Cardiac muscle cell (in vitro differentiated cells and primary cell): Measurements from ENCODE around the gene PCDH9. TPM values are rescaled to one million over a fixed set of nuclear protein-coding genes. Genes with fewer than 3 reads are reported as not detected.

Source experiments
- DNase-seq, 2 donors: peaks; one replicate each; pipeline versions ENCODE4 v3.0.0 to v3.0.0-alpha.2; 2010 to 2017; ENCODE audit warnings: low read depth in 1 of 2, low spot score in 1 of 2
- H3K27ac ChIP-seq: fragments of 200-600 bp; sonication (generic); 2 replicates; pipeline ENCODE4 v1.5.1; 2016
- H3K27me3 ChIP-seq: fragments of 200-600 bp; sonication (generic); 2 replicates; pipeline ENCODE4 v1.6.0; 2016; ENCODE audit warnings: control low read depth
- H3K36me3 ChIP-seq: fragments of 200-600 bp; sonication (generic); 2 replicates; pipeline ENCODE4 v1.5.1; 2016; ENCODE audit warnings: control low read depth
- H3K4me1 ChIP-seq: fragments of 200-600 bp; sonication (generic); 2 replicates; pipeline ENCODE4 v1.8.1; 2017; ENCODE audit warnings: low read depth, mild to moderate bottlenecking, mixed run types
- H3K4me3 ChIP-seq: fragments of 200-600 bp; sonication (generic); 2 replicates; pipeline ENCODE4 v1.5.1; 2016; ENCODE audit warnings: mild to moderate bottlenecking
- H3K9me3 ChIP-seq: fragments of 200-600 bp; sonication (generic); 2 replicates; pipeline ENCODE4 v1.5.1; 2017; ENCODE audit warnings: low read depth, mild to moderate bottlenecking, control low read depth
- CTCF ChIP-seq: IDR thresholded peaks from 2 replicates; pipeline ENCODE4 v1.5.1; 2012; ENCODE audit warnings: low read depth, mild to moderate bottlenecking, low read length
- polyA plus RNA-seq: library from polyadenylated mRNA; unstranded; fragments of >200 nt; fragmentation: Nextera tagmentation; extraction: Ambion mirVana; gene quantifications from 2 replicates; pipeline ENCODE4 v1.2.1, GENCODE V29; 2016
- total RNA-seq: library from RNA; depleted of rRNA; stranded (reverse); fragments of >200 nt; gene quantifications from 2 replicates; pipeline ENCODE4 v1.2.3, GENCODE V29; 2016

Gene PCDH9
- total and polyA plus RNA-seq, 2 experiments from 2014 or later: 1.6 to 2.3 TPM

- Histone ChIP-seq H3K36me3 (no peaks in the 10 kb centered on the region), H3K27ac (no peak overlapping the region), H3K4me3 (no peak overlapping the region), H3K27me3 (no peaks in the 10 kb centered on the region), H3K9me3 (no peaks in the 10 kb centered on the region), H3K4me1 (no peaks in the 10 kb centered on the region)
- TF ChIP-seq CTCF: peak; percentile 22
- DNase-seq: peak in 1 of 2 donors; percentile 1
These were observed 515.3 kb downstream of the PCDH9 start for GRCh38 chr13:66714795-66715194.

- no peak for TF ChIP-seq CTCF
- Histone ChIP-seq H3K9me3 (no peaks in the 10 kb centered on the region), H3K4me3 (no peak overlapping the region), H3K27me3 (no peaks in the 10 kb centered on the region), H3K4me1 (no peaks in the 10 kb centered on the region), H3K36me3 (no peaks in the 10 kb centered on the region), H3K27ac (no peak overlapping the region)
- no peak for DNase-seq
These were observed 526.0 kb downstream of the PCDH9 start for GRCh38 chr13:66704110-66704509.

GRCh38 chr13:66703597-66703996 lies 526.5 kb downstream of the PCDH9 start:
- Histone ChIP-seq H3K27ac (no peak overlapping the region), H3K27me3 (no peaks in the 10 kb centered on the region), H3K36me3 (no peaks in the 10 kb centered on the region), H3K4me3 (no peak overlapping the region), H3K4me1 (no peaks in the 10 kb centered on the region), H3K9me3 (no peaks in the 10 kb centered on the region)
- TF ChIP-seq CTCF: no peak
- DNase-seq: no peak

- no peak overlapping the region for H3K4me3 ChIP-seq
- H3K27me3 ChIP-seq: no peaks in the 10 kb centered on the region
- TF ChIP-seq CTCF: no peak
- no peak overlapping the region for H3K27ac ChIP-seq
- no peaks in the 10 kb centered on the region for H3K4me1 ChIP-seq
- no peaks in the 10 kb centered on the region for H3K36me3 ChIP-seq
- H3K9me3 ChIP-seq: no peaks in the 10 kb centered on the region
- no peak for DNase-seq
These were observed 530.0 kb downstream of the PCDH9 start for GRCh38 chr13:66700117-66700601.

- Histone ChIP-seq H3K36me3 (no peaks in the 10 kb centered on the region), H3K27me3 (no peaks in the 10 kb centered on the region), H3K4me1 (no peaks in the 10 kb centered on the region), H3K27ac (no peak overlapping the region), H3K9me3 (no peaks in the 10 kb centered on the region), H3K4me3 (no peak overlapping the region)
- DNase-seq: peak in 1 of 2 donors; percentile 52
- no peak for TF ChIP-seq CTCF
These were observed 536.5 kb downstream of the PCDH9 start for GRCh38 chr13:66693656-66694055.

GRCh38 chr13:66691149-66691548 lies 539.0 kb downstream of the PCDH9 start:
- no peak for TF ChIP-seq CTCF
- no peak for DNase-seq
- Histone ChIP-seq H3K36me3 (no peaks in the 10 kb centered on the region), H3K27me3 (no peaks in the 10 kb centered on the region), H3K27ac (no peak overlapping the region), H3K4me1 (no peaks in the 10 kb centered on the region), H3K9me3 (no peaks in the 10 kb centered on the region), H3K4me3 (no peak overlapping the region)
